A673 (cell line): ENCODE measurements around the gene SNX30.

Experiments used
- CTCF ChIP-seq: fragments of 300-800, 200-600 bp; sonication (generic); conservative IDR thresholded peaks from 2 replicates; pipeline ENCODE4 v1.5.1; 2017; ENCODE audit warnings: low read depth, mild to moderate bottlenecking, antibody characterized with exemption, low read length, moderate library complexity, mixed read lengths
- EZH2 ChIP-seq: fragments of 200-600 bp; sonication (generic); IDR thresholded peaks from 2 replicates; pipeline ENCODE4 v1.6.1; 2017; ENCODE audit warnings: borderline replicate concordance, low read depth, mild to moderate bottlenecking, mixed read lengths, antibody characterized with exemption, low read length; ENCODE audit not compliant: poor library complexity, severe bottlenecking

- TF ChIP-seq EZH2, result no peak
- no peak for TF ChIP-seq CTCF
Measured at GRCh38 chr9:112754578-112754977, 4.0 kb downstream of the SNX30 start.
